ENCODE measurements around the gene FAM72C.
"Not testable (repeated sequence)": the region's sequence is repeated elsewhere in the genome, so short reads cannot be mapped to it uniquely, and the experiment has no call there.

- TF ChIP-seq CTCF (IDR thresholded peaks at IDR 0.05); POLR2AphosphoS5 (IDR thresholded peaks at IDR 0.05); POLR2A (IDR thresholded peaks at IDR 0.05; ENCODE audit: low read depth); EP300 (IDR thresholded peaks at IDR 0.05): not testable (repeated sequence)
These were observed 29.3 kb upstream of the FAM72C start for GRCh38 chr1:144001077-144001476.

Data from esophagus muscularis mucosa (tissue), 4 donors.